GM19351 (cell line): ENCODE results near the gene PANX2.

Source experiments
- ATAC-seq: cut with Tn5 transposase; IDR thresholded peaks from one replicate; pipeline ENCODE4 v1.9.1; 2021; ENCODE audit warnings: mild to moderate bottlenecking, moderate library complexity; ENCODE audit not compliant: unreplicated experiment

Gene PANX2

DNA sequence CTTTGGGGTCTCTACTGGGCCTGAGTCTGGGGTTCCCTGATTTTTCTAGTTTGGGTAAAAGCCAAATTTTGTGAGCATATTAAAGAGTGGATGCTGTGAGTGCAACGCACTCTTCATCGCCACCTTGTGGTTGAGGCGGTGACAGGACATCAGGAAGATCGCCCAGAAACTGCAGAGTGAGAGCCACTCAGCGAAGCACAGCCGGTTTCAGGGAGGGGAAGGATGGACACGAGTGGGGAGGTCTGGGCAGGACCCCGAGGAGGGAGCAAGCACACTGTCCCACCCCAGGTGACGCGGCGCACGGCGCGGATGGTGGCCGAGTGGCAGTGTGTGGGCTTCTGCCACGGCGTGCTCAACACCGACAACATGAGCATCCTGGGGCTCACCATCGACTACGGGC is 39.4 kb downstream of the PANX2 start:
- ATAC-seq, result no peak

DNA sequence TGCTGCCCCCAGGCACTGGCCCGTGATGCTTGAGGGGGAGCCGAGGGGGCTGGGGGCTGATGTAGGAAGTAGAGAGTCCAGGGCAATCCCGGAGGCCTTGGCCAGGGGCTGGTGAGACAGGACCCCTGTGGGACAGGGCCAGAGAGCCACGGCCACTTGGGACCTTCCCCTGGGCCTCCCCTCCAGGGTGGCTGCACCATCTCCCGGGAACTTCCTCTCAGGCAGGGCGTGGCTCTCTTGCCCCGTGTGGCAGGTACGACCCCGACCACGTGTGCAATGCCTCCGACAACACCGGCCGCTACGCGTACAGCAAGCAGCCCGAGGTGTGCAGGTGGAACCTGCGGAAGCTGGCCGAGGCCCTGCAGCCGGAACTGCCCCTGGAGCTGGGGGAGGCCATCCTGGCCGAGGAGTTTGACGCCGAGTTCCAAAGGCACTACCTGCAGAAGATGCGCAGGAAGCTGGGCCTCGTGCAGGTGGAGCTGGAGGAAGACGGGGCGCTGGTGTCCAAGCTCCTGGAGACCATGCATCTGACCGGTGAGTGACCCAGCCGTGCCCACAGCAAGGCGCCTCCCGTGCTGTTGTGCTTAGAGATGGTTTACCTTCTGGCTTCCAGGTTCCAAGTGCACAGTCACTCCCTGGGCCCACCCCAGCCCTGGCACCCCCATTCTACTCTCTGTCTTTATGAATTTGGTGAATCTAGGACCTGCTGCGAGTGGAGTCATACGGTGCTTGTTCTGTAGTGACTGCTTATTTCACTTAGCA is 40.0 kb downstream of the PANX2 start:
- no peak for ATAC-seq

- ATAC-seq, result no peak
These were observed 40.6 kb downstream of the PANX2 start for GRCh38 chr22:50211147-50211546.

DNA sequence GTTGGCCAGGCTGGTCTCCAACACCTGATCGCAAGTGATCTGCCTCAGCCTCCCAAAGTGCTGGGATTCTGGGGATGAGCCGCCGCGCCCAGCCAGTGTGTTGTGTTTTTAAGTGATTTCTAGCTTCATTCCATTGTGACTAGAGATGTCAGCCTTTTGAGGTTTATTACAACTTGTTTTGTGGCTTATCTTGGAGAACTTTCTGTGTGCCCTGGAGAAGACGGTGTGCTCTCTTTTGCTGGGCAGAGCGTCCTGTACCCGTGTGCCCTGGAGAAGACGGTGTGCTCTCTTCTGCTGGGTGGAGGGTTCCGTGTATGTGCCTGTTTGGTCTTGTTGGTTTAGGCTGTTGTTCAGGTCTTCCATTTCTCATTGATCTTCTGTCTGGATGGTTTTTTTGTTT is 42.7 kb downstream of the PANX2 start:
- ATAC-seq, result no peak

- ATAC-seq, result no peak
These were observed 44.9 kb downstream of the PANX2 start for GRCh38 chr22:50215297-50216054.

GRCh38 chr22:50216055-50216683 is 45.6 kb downstream of the PANX2 start:
- no peak for ATAC-seq

- ATAC-seq, result no peak
These were observed 46.4 kb downstream of the PANX2 start for GRCh38 chr22:50216684-50217520.

GRCh38 chr22:50217543-50218152 is 47.1 kb downstream of the PANX2 start:
- no peak for ATAC-seq

DNA sequence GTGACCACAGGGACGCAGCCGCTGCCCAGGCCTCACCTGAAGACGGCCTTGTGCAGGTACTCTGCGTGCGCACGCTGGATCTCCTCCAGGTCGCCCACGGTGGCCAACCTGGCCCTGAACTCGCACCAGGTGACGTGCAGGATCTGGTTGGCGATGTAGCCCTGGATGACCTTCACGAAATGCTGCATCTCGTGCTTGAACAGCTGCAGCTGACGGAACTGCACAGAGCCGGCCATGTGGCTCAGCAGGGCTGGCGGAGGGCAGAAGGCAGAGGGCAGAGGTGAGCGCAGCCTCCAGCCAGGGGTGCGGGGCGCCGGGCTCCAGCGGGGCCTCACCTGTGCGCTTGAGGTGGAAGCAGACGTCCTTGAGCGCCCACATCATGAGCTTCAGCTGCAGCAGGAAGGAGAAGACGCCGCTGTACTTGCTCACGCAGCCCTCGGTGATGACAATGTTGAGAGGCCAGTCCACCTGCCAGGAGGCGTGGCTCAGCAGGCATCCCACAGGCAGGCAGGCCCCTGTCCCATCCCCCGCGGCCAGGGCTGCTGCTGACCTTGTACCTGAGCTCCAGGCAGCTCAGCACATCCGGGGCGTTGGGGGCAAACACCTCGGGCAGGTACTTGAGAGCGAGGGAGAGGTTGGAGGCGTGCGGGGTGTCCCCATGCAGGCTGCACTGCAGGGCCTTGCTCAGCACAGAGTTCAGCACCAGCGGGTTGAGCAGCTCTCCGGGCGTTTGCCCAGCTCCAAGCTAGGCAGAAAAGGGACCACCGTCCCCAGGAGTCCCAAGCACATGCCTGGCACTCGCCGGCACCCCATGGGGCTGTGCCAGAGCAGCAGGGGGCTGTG is 47.8 kb downstream of the PANX2 start:
- no peak for ATAC-seq

DNA sequence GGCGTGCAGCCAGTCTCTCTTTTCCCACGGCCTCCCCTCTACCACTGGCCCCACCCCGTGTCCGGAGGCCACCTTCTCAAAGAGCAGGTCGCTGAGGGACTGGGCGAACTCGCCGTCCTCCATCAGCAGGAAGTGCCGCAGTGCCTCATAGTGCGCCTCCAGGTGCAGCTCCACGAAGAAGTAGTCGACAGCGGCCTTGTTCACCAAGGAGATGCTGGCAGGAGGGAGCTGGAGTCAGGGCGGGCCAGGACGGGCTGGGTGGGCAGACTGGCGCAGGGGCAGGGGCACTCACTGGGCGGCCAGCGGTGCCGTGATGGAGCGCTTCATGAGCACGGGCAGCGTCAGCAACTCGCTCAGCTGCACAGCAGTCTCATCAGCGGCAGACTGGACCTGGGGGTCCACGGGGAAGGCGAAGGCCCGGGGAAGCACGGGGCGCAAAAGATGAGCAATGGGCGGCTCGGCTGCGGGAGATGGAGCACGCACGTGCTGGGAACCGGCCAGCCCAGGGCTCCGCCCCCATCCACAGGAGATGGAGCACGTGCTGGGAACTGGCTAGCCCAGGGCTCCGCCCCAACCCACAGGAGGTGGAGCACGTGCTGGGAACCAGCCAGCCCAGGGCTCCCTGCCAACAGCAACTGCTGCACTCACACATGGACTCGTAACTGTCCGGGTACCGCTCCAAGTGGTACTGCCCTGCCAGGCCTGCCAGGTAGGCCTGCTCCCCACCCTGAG is 48.6 kb downstream of the PANX2 start:
- no peak for ATAC-seq

DNA sequence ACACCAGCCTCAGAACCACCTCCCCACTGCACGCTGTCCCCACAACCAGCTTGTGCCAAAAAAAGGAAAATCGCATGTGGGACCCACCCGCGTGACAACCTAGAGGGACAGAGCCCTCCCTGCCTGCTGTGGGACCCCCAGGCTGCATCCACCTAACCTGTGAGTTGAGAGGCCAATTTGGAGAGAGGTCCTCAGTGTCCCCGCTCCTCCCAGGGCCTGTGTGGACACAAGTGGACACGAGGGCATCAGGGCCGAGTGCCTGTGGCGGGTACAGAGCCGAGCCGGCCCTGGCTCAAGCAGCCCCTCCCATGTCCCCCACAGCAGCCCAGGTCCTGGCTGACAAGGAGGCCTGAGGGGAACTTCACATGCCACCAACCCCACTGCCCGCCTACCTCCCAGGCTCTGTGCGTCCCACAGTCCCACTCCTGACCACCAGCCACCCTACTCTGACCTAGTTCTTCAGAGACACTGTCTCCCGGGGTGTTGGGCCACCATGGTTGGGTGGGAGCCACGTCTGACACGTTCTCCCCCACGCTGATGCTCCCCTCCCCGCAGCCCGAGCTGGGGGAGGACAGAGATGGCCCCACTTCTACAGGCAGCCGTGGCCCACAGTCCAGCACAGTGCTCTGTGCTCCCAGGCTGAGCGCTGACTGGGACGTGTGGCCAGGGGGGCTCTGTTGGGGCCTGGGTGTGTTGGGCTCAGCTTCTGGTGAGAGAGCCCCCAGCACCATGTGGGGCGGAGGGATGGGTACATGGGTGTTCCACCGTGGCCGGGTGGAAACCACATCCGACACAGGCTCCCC is 49.5 kb downstream of the PANX2 start:
- no peak for ATAC-seq

GRCh38 chr22:50220603-50221409 is 50.3 kb downstream of the PANX2 start:
- ATAC-seq, result no peak

DNA sequence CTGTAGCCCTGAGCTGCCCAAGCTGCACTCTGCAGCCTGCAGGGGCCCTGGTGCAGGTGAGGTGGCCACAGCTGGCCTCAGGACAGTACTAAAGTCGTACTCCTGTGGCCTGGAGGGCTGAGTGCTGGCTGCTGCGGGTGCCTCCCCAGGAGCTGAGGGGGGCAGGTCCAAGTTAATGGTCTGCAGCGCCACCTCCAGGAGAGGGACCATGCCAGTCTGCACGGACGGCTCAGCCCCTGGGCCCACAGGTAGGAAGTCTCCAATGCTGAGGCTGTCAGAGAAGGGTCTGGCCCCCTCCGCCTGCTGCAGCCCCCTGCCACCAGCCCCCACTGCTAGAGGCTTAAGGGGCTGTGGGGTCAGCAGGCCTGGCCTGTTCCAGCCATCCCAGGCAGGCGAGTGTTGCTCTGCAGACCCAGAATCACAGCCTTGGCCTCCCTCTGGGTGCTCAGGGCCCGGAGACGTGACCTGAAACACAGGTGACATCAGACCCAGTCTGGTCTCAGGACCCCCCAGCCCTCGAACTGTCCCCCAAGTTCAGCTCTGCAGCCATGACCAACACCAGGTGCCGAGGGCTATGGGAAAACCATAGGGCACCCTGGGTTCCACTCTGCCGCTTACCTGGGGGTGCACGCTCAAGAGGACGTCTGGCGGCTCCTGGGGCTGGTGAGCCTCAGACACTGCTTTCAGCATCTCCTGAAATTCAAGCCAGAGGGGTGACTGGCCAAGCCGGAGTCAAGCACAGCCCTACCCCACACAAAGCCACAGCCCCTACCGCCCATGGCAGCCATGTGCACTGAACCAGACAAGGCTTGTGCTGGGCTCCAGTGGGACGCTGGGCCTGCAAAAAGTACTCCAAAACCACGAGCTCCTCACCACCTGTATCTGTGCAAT is 51.1 kb downstream of the PANX2 start:
- no peak for ATAC-seq

DNA sequence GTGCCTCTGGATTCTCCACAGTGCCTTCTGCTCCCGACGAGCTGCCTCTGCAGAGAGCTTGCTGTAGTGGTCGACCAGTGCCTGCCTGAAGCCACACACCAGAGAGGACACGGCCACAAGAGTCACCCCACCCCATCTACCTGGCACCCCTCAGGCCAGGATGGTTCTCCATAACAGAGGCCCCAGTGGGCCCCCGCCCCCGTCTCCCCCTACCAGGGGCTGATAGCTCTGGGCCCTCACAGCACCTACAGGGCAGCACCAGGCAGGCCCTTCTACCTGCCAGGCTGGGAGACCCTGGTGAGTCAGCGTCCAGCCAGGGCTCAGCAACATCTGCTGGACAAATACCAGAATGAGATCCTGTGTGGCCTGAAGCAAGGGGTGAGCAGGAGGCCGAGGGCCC is 52.0 kb downstream of the PANX2 start:
- ATAC-seq, result no peak

DNA sequence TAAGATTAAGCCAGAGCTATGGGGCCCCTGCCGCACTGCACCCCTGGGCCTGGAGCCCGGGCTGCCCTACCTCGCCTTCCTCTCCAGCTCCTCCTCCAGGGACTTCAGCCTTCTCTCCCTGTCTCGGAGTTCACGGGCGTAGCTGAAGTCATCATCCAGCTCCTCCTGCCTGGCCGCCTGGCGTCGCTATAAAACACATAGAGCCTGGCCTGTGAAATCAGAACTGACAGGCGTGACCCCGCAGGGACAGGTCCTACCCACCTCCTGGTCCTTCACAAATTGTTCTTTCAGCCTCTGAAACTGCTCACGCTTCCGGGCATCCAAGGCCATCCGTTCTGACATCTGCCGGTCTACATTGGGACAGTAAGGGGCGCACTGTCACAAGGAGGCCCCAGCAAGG is 53.5 kb downstream of the PANX2 start:
- ATAC-seq, result no peak

DNA sequence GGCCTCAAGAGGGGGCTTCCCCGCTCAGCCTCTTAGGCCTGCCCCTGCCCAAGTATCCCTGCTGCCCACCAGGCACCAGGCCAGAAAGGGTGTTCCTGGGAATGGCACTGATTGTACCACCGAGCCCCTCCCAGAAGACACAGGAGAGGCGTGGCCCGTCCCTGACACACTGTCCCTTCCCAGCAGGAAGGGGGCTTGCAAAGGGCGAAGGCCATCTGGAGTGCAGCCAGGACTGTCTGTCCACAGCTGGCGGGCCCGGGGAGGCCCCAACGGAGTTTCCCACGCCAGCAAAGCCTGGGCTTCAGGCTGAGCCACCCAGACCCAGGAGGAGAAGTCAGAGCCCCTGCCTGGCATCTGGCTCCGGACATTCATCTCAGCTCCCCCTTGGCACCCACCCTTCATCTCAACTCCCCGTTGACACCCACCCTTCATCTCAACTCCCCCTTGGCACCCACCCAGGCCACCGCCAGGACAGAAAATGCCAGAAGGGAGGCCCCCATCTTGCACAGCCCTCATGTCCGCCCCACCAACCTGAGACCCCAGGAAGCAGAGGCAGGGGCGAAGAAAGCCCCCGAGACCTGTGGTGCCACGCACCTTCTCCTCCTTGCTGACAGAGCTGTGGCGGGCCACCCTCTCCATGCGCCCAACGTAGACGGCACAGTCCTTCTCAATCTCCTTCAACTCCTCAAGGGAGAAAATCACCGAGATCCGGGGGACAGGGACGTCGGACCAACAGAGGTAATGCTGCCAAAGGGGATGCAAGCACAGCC is 54.9 kb downstream of the PANX2 start:
- no peak for ATAC-seq
